AG04450 (cell line): Measurements from ENCODE around the gene PTGFRN. TPM values are rescaled to one million over a fixed set of nuclear protein-coding genes. Genes with fewer than 3 reads are reported as not detected.

Source experiments
- CTCF ChIA-PET: fragments of 300-600, 350-600 bp; formaldehyde crosslinking; extraction: SDS; loops from one replicate; lab custom pipeline; 2022; ENCODE audit warnings: antibody characterized with exemption, inconsistent platforms; lab: Charles Lee
- POLR2A ChIA-PET: fragments of 350-600 bp; formaldehyde crosslinking; extraction: SDS; loops from one replicate; lab custom pipeline; 2021; ENCODE audit warnings: antibody characterized with exemption, inconsistent platforms; lab: Yijun Ruan, JAX
- DNase-seq: peaks from one replicate; pipeline ENCODE4 v3.0.0-alpha.2; 2011; ENCODE audit warnings: low read depth, low spot score
- H3K27ac ChIP-seq: one replicate; pipeline ENCODE4 v1.5.1; 2012; ENCODE audit warnings: low read depth, low read length, control low read depth
- H3K27me3 ChIP-seq: one replicate; pipeline ENCODE4 v1.6.0; 2012; ENCODE audit warnings: low read length; ENCODE audit not compliant: control insufficient read depth, insufficient read depth
- H3K4me3 ChIP-seq: 2 replicates; pipeline ENCODE4 v1.5.1; 2011; ENCODE audit warnings: mild to moderate bottlenecking, low read depth, low read length, control low read depth
- H3K9me3 ChIP-seq: 2 replicates; pipeline ENCODE4 v1.5.1; 2012; ENCODE audit warnings: low read length; ENCODE audit not compliant: control insufficient read depth, insufficient read depth
- polyA plus RNA-seq: library from polyadenylated mRNA; depleted of rRNA; stranded (reverse); fragments of >200 nt; gene quantifications from 2 replicates; pipeline ENCODE4 v1.2.3, GENCODE V29; 2011
- TF ChIP-seq, protein P1 (sequence below): IDR thresholded peaks from 2 replicates; pipeline ENCODE4 v1.5.1; 2011; ENCODE audit warnings: low read depth, low read length, control low read depth, inconsistent platforms

PTGFRN gene
- polyA plus RNA-seq, 1 experiment: 0.46 TPM

DNA sequence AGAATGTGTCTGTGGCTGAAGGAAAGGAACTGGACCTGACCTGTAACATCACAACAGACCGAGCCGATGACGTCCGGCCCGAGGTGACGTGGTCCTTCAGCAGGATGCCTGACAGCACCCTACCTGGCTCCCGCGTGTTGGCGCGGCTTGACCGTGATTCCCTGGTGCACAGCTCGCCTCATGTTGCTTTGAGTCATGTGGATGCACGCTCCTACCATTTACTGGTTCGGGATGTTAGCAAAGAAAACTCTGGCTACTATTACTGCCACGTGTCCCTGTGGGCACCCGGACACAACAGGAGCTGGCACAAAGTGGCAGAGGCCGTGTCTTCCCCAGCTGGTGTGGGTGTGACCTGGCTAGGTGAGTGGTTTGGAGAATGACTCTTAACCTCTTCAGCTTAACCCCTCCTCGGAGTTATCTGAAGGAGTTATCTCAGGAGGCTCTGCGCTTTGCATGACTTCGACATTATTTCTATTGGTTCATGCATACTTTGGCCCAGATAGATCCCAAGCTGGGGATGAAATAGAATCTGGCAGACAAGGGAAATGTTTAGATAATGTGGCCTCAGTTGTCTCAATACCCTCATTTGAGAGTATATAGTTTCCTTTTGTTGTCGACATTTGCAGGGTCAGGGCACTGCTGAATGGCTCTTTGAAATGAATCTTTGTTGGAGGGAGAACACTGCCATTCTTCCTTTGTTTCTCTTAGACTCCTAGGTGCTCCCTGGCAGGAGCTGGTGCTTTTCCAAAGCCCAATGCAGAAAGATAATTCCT, 39.7 kb downstream of the PTGFRN start:
- H3K27ac ChIP-seq: no peak overlapping the region
- H3K9me3 ChIP-seq: no peaks in the 10 kb centered on the region
- CTCF ChIA-PET: interaction anchor here (0.5 to 0.6 kb wide), 2 partner anchors 235 to 450 kb away, joined by 3 to 6 read pairs; no protein-coding TSS in a partner anchor
- TF ChIP-seq, protein P1, sequence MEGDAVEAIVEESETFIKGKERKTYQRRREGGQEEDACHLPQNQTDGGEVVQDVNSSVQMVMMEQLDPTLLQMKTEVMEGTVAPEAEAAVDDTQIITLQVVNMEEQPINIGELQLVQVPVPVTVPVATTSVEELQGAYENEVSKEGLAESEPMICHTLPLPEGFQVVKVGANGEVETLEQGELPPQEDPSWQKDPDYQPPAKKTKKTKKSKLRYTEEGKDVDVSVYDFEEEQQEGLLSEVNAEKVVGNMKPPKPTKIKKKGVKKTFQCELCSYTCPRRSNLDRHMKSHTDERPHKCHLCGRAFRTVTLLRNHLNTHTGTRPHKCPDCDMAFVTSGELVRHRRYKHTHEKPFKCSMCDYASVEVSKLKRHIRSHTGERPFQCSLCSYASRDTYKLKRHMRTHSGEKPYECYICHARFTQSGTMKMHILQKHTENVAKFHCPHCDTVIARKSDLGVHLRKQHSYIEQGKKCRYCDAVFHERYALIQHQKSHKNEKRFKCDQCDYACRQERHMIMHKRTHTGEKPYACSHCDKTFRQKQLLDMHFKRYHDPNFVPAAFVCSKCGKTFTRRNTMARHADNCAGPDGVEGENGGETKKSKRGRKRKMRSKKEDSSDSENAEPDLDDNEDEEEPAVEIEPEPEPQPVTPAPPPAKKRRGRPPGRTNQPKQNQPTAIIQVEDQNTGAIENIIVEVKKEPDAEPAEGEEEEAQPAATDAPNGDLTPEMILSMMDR: no peak
- no peak overlapping the region for H3K4me3 ChIP-seq
- H3K27me3 ChIP-seq: no peaks in the 10 kb centered on the region
- no peak for DNase-seq
- POLR2A ChIA-PET: no interaction called here

DNA sequence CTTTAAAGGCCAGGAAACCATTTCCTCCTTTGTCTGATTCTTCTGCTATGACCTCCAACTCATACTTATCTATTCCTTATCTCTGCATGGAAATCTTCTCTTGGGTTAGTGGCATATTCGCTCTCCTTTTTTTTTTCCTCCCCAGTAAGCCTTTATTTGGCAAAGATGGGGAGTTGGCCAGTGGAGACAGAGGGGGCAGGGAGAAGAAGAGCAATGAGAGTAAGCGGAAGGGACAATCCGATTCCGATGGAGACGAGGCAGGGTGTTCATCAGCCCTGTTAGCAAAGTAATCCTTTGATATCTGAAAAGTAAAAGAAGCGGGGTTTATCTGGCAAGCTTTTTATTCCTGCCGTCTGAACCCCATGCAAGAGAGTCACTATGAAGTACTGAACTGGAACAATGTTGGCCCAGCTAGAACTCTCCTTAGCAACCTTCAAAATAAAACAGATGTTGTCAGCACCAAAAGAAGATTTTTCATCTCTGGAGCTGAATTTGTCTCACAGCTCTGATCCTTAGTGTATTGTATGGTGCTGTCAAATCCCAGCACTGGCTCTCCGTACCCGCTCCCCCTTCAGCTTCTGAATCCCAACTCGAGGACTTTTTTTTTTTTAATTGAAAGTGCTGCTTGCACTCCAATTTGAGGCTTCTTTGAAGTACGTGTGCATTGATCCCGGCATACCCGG, 40.9 kb downstream of the PTGFRN start:
- DNase-seq: no peak
- Histone ChIP-seq H3K4me3 (no peak overlapping the region), H3K27me3 (no peaks in the 10 kb centered on the region), H3K27ac (no peak overlapping the region), H3K9me3 (no peaks in the 10 kb centered on the region)
- TF ChIP-seq, protein P1: no peak
- ChIA-PET CTCF (interaction anchor here (0.9 kb wide), 1 partner anchor 110 kb away, joined by 3 read pairs; the partner anchor contains the start of gene TTF2), POLR2A (no interaction called here)

DNA sequence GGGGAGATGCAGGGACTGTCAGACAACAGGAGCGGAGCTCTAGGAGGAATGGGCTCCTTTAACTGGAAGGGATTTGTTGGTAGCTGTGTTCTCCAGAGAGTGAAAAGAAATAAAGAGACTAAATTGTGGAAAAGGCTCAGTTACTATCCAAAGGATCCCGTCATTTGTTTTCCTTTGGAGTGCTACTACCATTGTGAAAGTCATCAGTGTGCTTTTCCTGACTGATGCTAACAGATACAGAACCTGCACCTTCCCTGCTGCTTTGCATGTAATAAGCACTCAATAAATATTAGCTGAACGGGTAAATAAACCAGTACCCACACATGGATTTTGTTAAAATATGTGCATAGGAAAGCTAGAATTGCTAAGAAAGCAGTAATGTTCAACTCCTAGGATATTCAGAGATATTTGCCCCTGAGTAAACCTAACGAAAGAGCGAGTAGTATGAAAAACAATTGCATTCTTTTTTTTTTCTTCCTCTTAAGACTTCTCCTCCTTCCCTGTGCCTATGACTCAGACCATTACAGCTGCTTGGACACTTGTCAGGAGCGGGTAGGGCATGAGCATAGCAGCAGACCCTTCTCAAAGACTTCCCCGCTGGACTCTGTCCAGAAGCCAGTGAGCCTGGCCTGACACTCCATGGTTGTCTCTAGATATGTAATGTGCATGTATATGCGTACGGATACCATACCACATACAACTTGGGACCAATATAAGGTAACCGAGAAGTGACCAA, 41.7 kb downstream of the PTGFRN start:
- TF ChIP-seq, protein P1: no peak
- H3K27ac ChIP-seq: no peak overlapping the region
- H3K4me3 ChIP-seq: no peak overlapping the region
- H3K27me3 ChIP-seq: no peaks in the 10 kb centered on the region
- POLR2A ChIA-PET: no interaction called here
- DNase-seq: no peak
- CTCF ChIA-PET: interaction anchor here (0.9 kb wide), 1 partner anchor 109 kb away, joined by 3 read pairs; the partner anchor contains the start of gene TTF2
- H3K9me3 ChIP-seq: no peaks in the 10 kb centered on the region

DNA sequence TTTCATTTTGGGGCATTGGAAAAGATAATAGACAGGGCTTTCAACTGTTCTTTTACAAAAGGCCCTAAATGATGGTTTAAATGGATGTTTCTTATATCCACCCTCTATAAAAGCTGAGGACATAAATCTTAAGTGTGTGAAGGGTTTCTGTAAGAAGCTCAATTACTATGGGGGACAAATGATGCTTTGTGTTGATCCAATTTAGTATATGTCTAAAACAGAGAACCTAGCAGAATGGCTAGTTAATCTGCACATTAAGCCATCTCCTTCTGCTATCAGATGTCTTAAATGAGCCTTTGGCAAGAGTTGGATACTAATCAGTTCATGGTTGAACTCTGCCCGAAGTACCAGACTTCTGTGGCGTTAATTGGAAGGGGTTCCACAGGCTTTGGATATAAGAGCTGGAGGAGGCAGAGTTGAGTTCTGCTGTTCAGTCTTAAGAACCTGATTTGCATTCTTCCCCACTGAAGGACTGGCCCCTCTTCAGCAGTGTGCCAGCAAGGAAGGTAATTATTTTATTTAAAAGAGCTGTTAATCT, 43.1 kb downstream of the PTGFRN start:
- DNase-seq: no peak
- POLR2A ChIA-PET: no interaction called here
- Histone ChIP-seq H3K27ac (no peak overlapping the region), H3K4me3 (no peak overlapping the region), H3K27me3 (no peaks in the 10 kb centered on the region), H3K9me3 (no peaks in the 10 kb centered on the region)
- CTCF ChIA-PET: no interaction called here
- TF ChIP-seq, protein P1: no peak
